GM12878 (cell line): ENCODE data around the gene REPIN1. TPM values are rescaled to one million over a fixed set of nuclear protein-coding genes. Genes with fewer than 3 reads are reported as not detected.

Experiments used
- ATAC-seq: fragments of 200-7000 bp; cut with Tn5 transposase; 3 replicates; pipeline ENCODE4 v1.9.1; 2020; ENCODE audit warnings: mild to moderate bottlenecking, moderate library complexity
- BruUV-seq: library from RNA; stranded (reverse); fragments of 400-500 nt; replicated peaks from 2 replicates; lab custom pipeline; 2021; lab: Mats Ljungman, UMichigan
- CTCF ChIA-PET: fragments of 300-600 bp; sonication (Branson Sonifier 250); formaldehyde crosslinking; extraction: SDS; loops from one replicate; lab custom pipeline; 2021; ENCODE audit warnings: inconsistent platforms; lab: Yijun Ruan, JAX
- POLR2A ChIA-PET: fragments of 350-600 bp; formaldehyde crosslinking; extraction: SDS; loops from one replicate; lab custom pipeline; 2021; ENCODE audit warnings: inconsistent platforms; lab: Charles Lee
- RAD21 ChIA-PET: fragments of 300-600 bp; sonication (Branson Sonifier 250); formaldehyde crosslinking; loops from one replicate; lab custom pipeline; 2023; ENCODE audit warnings: antibody characterized with exemption; ENCODE audit not compliant: unreplicated experiment; lab: Charles Lee
- SMC1A ChIA-PET: fragments of 300-600 bp; sonication (Branson Sonifier 250); formaldehyde crosslinking; loops from one replicate; lab custom pipeline; 2023; ENCODE audit not compliant: unreplicated experiment, uncharacterized antibody; lab: Charles Lee
- DNase-seq: peaks from one replicate; pipeline ENCODE4 v3.0.0-alpha.2; 2011; ENCODE audit warnings: low read depth, low spot score
- FAIRE-seq: peaks from 3 replicates; lab custom pipeline; 2011; peaks lifted over from hg19 to GRCh38; lab: Jason Lieb, UNC
- H2AFZ ChIP-seq: 2 replicates; pipeline ENCODE4 v1.6.0; 2011; ENCODE audit warnings: low read depth, low read length, control low read depth; ENCODE audit not compliant: control insufficient read depth
- H3K27ac ChIP-seq: 2 replicates; pipeline ENCODE4 v1.5.1; 2011; ENCODE audit warnings: control low read depth; ENCODE audit not compliant: control insufficient read depth, insufficient read depth
- H3K27me3 ChIP-seq, 2 experiments: replicated peaks in 1 of 2; 2 replicates each; pipeline versions ENCODE4 v1.6.0 to v1.6.1; 2011; ENCODE audit warnings: low read length in 1 of 2; ENCODE audit not compliant: control insufficient read depth in 2 of 2, insufficient read depth in 2 of 2
- H3K36me3 ChIP-seq, 2 experiments: 2 replicates each; pipeline ENCODE4 v1.5.1; 2011; ENCODE audit warnings: low read length in 1 of 2; ENCODE audit not compliant: control insufficient read depth in 2 of 2, insufficient read depth in 2 of 2
- H3K4me1 ChIP-seq: 2 replicates; pipeline ENCODE4 v1.6.1; 2011; ENCODE audit warnings: mild to moderate bottlenecking, low read length, moderate library complexity, mixed read lengths; ENCODE audit not compliant: control insufficient read depth, insufficient read depth
- H3K4me2 ChIP-seq: 2 replicates; pipeline ENCODE4 v1.6.0; 2011; ENCODE audit warnings: control low read depth; ENCODE audit not compliant: control insufficient read depth, insufficient read depth
- H3K4me3 ChIP-seq: fragments of 200-600 bp; sonication (generic); 2 replicates; pipeline ENCODE4 v1.5.1; 2016
- H3K79me2 ChIP-seq: 2 replicates; pipeline ENCODE4 v1.6.0; 2011; ENCODE audit warnings: low read length; ENCODE audit not compliant: control insufficient read depth, insufficient read depth
- H3K9ac ChIP-seq: 2 replicates; pipeline ENCODE4 v1.8.0; 2011; ENCODE audit warnings: low read length, control low read depth, mixed read lengths; ENCODE audit not compliant: control insufficient read depth, insufficient read depth
- H3K9me3 ChIP-seq: replicated peaks from 3 replicates; pipeline ENCODE4 v1.5.1; 2011; ENCODE audit warnings: mild to moderate bottlenecking, low read length; ENCODE audit not compliant: control insufficient read depth, insufficient read depth
- H4K20me1 ChIP-seq: 2 replicates; pipeline ENCODE4 v1.6.0; 2011; ENCODE audit not compliant: control insufficient read depth, insufficient read depth
- DPF2 ChIP-seq: fragments of 450-650 bp; IDR thresholded peaks from 2 replicates; pipeline ENCODE4 v1.6.1; 2017; ENCODE audit warnings: mild to moderate bottlenecking
- HDAC6 ChIP-seq: fragments of 200-600 bp; sonication (generic); IDR thresholded peaks from one replicate; pipeline ENCODE4 v1.8.0; 2017; ENCODE audit warnings: antibody characterized with exemption; ENCODE audit not compliant: unreplicated experiment
- IRF3 ChIP-seq: fragments of 450-650 bp; IDR thresholded peaks from 2 replicates; pipeline ENCODE4 v1.6.1; 2014; ENCODE audit warnings: mild to moderate bottlenecking
- POU2F2 ChIP-seq: IDR thresholded peaks from 3 replicates; pipeline ENCODE4 v1.6.1; 2011; ENCODE audit warnings: low read depth, mild to moderate bottlenecking, low read length, borderline replicate concordance
- SPI1 ChIP-seq: IDR thresholded peaks from 2 replicates; pipeline ENCODE4 v1.6.1; 2011; ENCODE audit warnings: low read depth, mild to moderate bottlenecking, low read length, moderate library complexity, borderline replicate concordance; ENCODE audit not compliant: insufficient read depth
- SREBF1 ChIP-seq: IDR thresholded peaks from 2 replicates; pipeline ENCODE4 v1.6.1; 2012; ENCODE audit warnings: mild to moderate bottlenecking, low read length
- TBL1XR1 ChIP-seq: IDR thresholded peaks from 2 replicates; pipeline ENCODE4 v1.6.1; 2012; ENCODE audit warnings: low read depth, low read length, improper control_type of control experiment
- ZNF592 ChIP-seq: fragments of 450-650 bp; IDR thresholded peaks from 2 replicates; pipeline ENCODE4 v1.6.1; 2017; ENCODE audit warnings: mild to moderate bottlenecking, moderate library complexity
- ZNF687 ChIP-seq: fragments of 450-650 bp; IDR thresholded peaks from 2 replicates; pipeline ENCODE4 v1.6.1; 2017; ENCODE audit warnings: mild to moderate bottlenecking, moderate library complexity
- WGBS: methylation state at CpG from one replicate; pipeline ENCODE4 v1.1.6; 2016; ENCODE audit warnings: low lambda C conversion rate; ENCODE audit not compliant: insufficient replicate concordance, insufficient coverage; ENCODE audit errors: missing lambda C conversion rate; 5-methylcytosine and 5-hydroxymethylcytosine counted together
- in situ Hi-C: fragments of 300-500 bp; cut with MboI; formaldehyde crosslinking; loops from 9 replicates; pipeline ENCODE4 v1.14.3; 2018; ENCODE audit warnings: mixed read lengths
- intact Hi-C: fragments of 100-400 bp; cut with micrococcal nuclease; formaldehyde crosslinking; loops from one replicate; pipeline ENCODE4 v1.14.2; 2022; ENCODE audit not compliant: unreplicated experiment
- polyA plus RNA-seq, 11 experiments: library from polyadenylated mRNA; depleted of rRNA in 4 of 11; unstranded in 6 of 11; stranded (reverse) in 5 of 11; fragments of >200 nt; fragmentation: Nextera tagmentation in 4 of 11; fragmentation: Illumina TruSeq in 1 of 11; extraction: Ambion mirVana in 4 of 11; extraction: Trizol in 1 of 11; gene quantifications; 1 replicate in 1 of 11; 2 replicates in 10 of 11; pipeline versions ENCODE4 v1.2.1 to v1.2.3, GENCODE V29; 2011 to 2016; ENCODE audit warnings: inconsistent platforms in 2 of 11, missing spikeins in 2 of 11, low read depth in 1 of 11
- total RNA-seq, 4 experiments: library from RNA; depleted of rRNA in 3 of 4; stranded (reverse); fragments of >200 nt in 3 of 4; fragmentation: Illumina TruSeq in 1 of 4; extraction: Trizol in 1 of 4; gene quantifications; 2 replicates each; pipeline versions ENCODE4 v1.2.1 to v1.2.3, GENCODE V29; 2013 to 2021
- TF ChIP-seq, protein P1 (sequence below): IDR thresholded peaks from 2 replicates; pipeline ENCODE4 v1.6.1; 2012; ENCODE audit warnings: low read length, inconsistent platforms
- TF ChIP-seq, protein P2 (sequence below): IDR thresholded peaks from 2 replicates; pipeline ENCODE4 v1.6.1; 2011; ENCODE audit warnings: mild to moderate bottlenecking, low read depth, low read length, moderate library complexity; ENCODE audit not compliant: insufficient replicate concordance

REPIN1 gene
- total and polyA plus RNA-seq, 10 of the 15 experiments (the other 5 are each of a cell fraction or from before 2014, with no cell fraction given) = 5.1 to 172 (median 76.9) TPM

DNA sequence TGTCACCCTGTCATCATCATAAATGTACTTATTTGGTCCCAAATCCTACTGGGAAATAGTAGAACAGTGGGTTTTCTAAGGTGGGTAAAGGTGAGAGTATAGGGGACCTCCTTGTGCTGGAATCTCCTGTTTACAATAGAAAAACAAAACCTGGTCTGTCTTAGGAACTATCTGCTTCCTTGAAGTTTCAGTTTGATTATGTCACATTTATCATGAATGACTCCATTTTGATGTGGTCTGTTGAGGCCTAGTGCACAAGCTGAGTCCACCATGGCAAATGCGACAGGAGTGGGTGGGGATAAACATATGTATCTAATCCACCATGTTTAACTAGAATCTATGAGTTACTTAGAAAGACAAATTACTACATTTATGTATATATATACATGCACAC is 13.0 kb upstream of the REPIN1 start:
- Histone ChIP-seq H2AFZ (peak overlapping the region; percentile 72), H3K4me2 (no peak overlapping the region), H3K36me3 (no peaks in the 10 kb centered on the region), H3K9me3 (no peaks in the 10 kb centered on the region), H3K27me3 (no peaks in the 10 kb centered on the region), H4K20me1 (no peaks in the 10 kb centered on the region), H3K27ac (no peak overlapping the region; the same call in 1 of the 2 replicates), H3K9ac (no peak overlapping the region), H3K79me2 (no peaks in the 10 kb centered on the region), H3K4me1 (peaks cover 20% of the 10 kb centered on the region), H3K4me3 (no peak overlapping the region)
- 0% methylated on average over 1 of the region's 1 CpG for WGBS
- TF ChIP-seq SREBF1 (no peak), SPI1 (no peak), DPF2 (no peak), ZNF592 (peak; percentile 51; the same call in 1 of the 2 replicates), IRF3 (no peak), POU2F2 (no peak), HDAC6 (no peak), TBL1XR1 (no peak), ZNF687 (peak; percentile 66)
- TF ChIP-seq, protein P1, sequence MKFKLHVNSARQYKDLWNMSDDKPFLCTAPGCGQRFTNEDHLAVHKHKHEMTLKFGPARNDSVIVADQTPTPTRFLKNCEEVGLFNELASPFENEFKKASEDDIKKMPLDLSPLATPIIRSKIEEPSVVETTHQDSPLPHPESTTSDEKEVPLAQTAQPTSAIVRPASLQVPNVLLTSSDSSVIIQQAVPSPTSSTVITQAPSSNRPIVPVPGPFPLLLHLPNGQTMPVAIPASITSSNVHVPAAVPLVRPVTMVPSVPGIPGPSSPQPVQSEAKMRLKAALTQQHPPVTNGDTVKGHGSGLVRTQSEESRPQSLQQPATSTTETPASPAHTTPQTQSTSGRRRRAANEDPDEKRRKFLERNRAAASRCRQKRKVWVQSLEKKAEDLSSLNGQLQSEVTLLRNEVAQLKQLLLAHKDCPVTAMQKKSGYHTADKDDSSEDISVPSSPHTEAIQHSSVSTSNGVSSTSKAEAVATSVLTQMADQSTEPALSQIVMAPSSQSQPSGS = no peak
- TF ChIP-seq, protein P2, sequence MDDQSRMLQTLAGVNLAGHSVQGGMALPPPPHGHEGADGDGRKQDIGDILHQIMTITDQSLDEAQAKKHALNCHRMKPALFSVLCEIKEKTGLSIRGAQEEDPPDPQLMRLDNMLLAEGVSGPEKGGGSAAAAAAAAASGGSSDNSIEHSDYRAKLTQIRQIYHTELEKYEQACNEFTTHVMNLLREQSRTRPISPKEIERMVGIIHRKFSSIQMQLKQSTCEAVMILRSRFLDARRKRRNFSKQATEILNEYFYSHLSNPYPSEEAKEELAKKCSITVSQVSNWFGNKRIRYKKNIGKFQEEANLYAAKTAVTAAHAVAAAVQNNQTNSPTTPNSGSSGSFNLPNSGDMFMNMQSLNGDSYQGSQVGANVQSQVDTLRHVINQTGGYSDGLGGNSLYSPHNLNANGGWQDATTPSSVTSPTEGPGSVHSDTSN = no peak
- no peak for ATAC-seq
- POLR2A ChIA-PET = interaction anchor here (0.7 to 1.6 kb wide), 7 partner anchors 11 to 63 kb away, joined by 3 to 7 read pairs (median 4); no protein-coding TSS in a partner anchor
- no TSS peak for BruUV-seq
- RAD21 ChIA-PET = interaction anchor here (0.8 to 4.7 kb wide), 14 partner anchors 10 to 66 kb away, joined by 3 to 26 read pairs (median 5); partner anchors contain the start of gene REPIN1
- no peak for FAIRE-seq
- no peak for DNase-seq
- intact Hi-C loops = loop anchor here (1.0 to 5.0 kb wide), 2 partner anchors 33 to 66 kb away; partner anchors contain the start of genes ACTR3C and LRRC61
- in situ Hi-C loops = no loop called here
- CTCF ChIA-PET = interaction anchor here (0.6 to 4.9 kb wide), 24 partner anchors 10 to 1333 kb away, joined by 3 to 72 read pairs (median 8); partner anchors contain the start of genes ACTR3C, GIMAP2 and REPIN1
- SMC1A ChIA-PET = interaction anchor here (1.0 to 6.5 kb wide), 16 partner anchors 10 to 400 kb away, joined by 3 to 48 read pairs (median 6); a partner anchor contains a TSS
